Stomach (tissue), 9 donors: ENCODE data around the gene LIMS2. TPM values are rescaled to one million over a fixed set of nuclear protein-coding genes. Genes with fewer than 3 reads are reported as not detected.

Experiments used
- DNase-seq, 2 donors: peaks; one replicate each; pipeline versions ENCODE4 v3.0.0 to v3.0.0-alpha.2; 2013 to 2019
- H3K27ac ChIP-seq, 5 donors: fragments of 200-600 bp in 4 of 5; sonication (generic) in 4 of 5; one replicate each; pipeline ENCODE4 v1.5.1; 2013 to 2019; ENCODE audit warnings: mild to moderate bottlenecking in 1 of 5, moderate library complexity in 1 of 5
- H3K27me3 ChIP-seq, 3 donors: fragments of 200-600 bp; sonication (generic); one replicate each; pipeline ENCODE4 v1.5.1; 2017 to 2019; ENCODE audit warnings: mixed run types in 1 of 3
- H3K36me3 ChIP-seq, 4 donors: fragments of 200-600 bp; sonication (generic); 1 replicate in 3 of 4; 2 replicates in 1 of 4; pipeline ENCODE4 v1.5.1; 2016 to 2019
- H3K4me1 ChIP-seq, 4 donors: fragments of 200-600 bp; sonication (generic); one replicate each; pipeline ENCODE4 v1.5.1; 2016 to 2019
- H3K4me3 ChIP-seq, 4 donors: fragments of 200-600 bp; sonication (generic) in 3 of 4; one replicate each; pipeline ENCODE4 v1.5.1; 2016 to 2019; ENCODE audit warnings: mild to moderate bottlenecking in 1 of 4
- H3K9me3 ChIP-seq, 4 donors: fragments of 200-600 bp; sonication (generic); one replicate each; pipeline ENCODE4 v1.5.1; 2016 to 2019
- EP300 ChIP-seq: sonication (generic); formaldehyde crosslinking; IDR thresholded peaks from one replicate; pipeline ENCODE4 v1.6.1; 2017; ENCODE audit warnings: antibody characterized with exemption
- POLR2A ChIP-seq, 4 donors: fragments of 450-650 bp; IDR thresholded peaks; one replicate each; pipeline ENCODE4 v1.6.1; 2016; ENCODE audit warnings: antibody characterized with exemption in 4 of 4, control low read depth in 2 of 4, mild to moderate bottlenecking in 1 of 4, moderate library complexity in 1 of 4
- POLR2AphosphoS5 ChIP-seq, 3 donors: sonication (generic); formaldehyde crosslinking; IDR thresholded peaks; one replicate each; pipeline ENCODE4 v1.6.1; 2016; ENCODE audit warnings: antibody characterized with exemption in 3 of 3
- WGBS, 5 donors: extraction: QIAGEN DNeasy Blood & Tissue Kit in 3 of 5; methylation state at CpG; one replicate each; pipeline versions ENCODE4 v1.1.5 to v1.1.7; 2013 to 2018; 5-methylcytosine and 5-hydroxymethylcytosine counted together
- intact Hi-C: fragments of 100-400 bp; cut with DNase I; formaldehyde crosslinking; loops from one replicate; pipeline ENCODE4 v1.15.1; 2023; ENCODE audit warnings: low total_unique reads
- polyA plus RNA-seq, 3 donors: library from polyadenylated mRNA; stranded (reverse); fragments of 200-250 nt; gene quantifications; one replicate each; pipeline ENCODE4 v1.2.3, GENCODE V29; 2013
- total RNA-seq, 5 donors: library from RNA; depleted of rRNA; stranded (reverse); fragments of >200 nt; gene quantifications; one replicate each; pipeline versions ENCODE4 v1.1.0 to v1.2.3, GENCODE V29; 2014 to 2016
- TF ChIP-seq, protein P1 (sequence below), 7 experiments: fragments of 450-650 bp in 4 of 7; fragments of 200-600 bp in 3 of 7; sonication (generic) in 3 of 7; IDR thresholded peaks; one replicate each; pipeline ENCODE4 v1.5.1; 2016 to 2019; ENCODE audit warnings: antibody characterized with exemption in 7 of 7, control low read depth in 2 of 7, mild to moderate bottlenecking in 1 of 7
- donor health status: healthy with polysubstance abuse.
- donor health status: Bipolar disorder and iron deficiency.
- donor health status: healthy.

Gene LIMS2
- total and polyA plus RNA-seq, 8 donors: 30.3 to 94.1 (median 59.5) TPM

GRCh38 chr2:127626917-127627739 is 48.2 kb downstream of the LIMS2 start:
- intact Hi-C loops: no loop called here
- H3K9me3 ChIP-seq: no peaks in the 10 kb centered on the region
- H3K36me3 ChIP-seq: no peaks in the 10 kb centered on the region
- no peak overlapping the region for H3K4me3 ChIP-seq
- WGBS, 5 donors: 85 to 89% (median 85%) methylated on average over 13 to 28 of the region's 28 CpGs
- TF ChIP-seq EP300 (no peak), POLR2A (IDR thresholded peaks at IDR 0.05) (no peak), POLR2AphosphoS5 (IDR thresholded peaks at IDR 0.05) (no peak)
- TF ChIP-seq, protein P1, sequence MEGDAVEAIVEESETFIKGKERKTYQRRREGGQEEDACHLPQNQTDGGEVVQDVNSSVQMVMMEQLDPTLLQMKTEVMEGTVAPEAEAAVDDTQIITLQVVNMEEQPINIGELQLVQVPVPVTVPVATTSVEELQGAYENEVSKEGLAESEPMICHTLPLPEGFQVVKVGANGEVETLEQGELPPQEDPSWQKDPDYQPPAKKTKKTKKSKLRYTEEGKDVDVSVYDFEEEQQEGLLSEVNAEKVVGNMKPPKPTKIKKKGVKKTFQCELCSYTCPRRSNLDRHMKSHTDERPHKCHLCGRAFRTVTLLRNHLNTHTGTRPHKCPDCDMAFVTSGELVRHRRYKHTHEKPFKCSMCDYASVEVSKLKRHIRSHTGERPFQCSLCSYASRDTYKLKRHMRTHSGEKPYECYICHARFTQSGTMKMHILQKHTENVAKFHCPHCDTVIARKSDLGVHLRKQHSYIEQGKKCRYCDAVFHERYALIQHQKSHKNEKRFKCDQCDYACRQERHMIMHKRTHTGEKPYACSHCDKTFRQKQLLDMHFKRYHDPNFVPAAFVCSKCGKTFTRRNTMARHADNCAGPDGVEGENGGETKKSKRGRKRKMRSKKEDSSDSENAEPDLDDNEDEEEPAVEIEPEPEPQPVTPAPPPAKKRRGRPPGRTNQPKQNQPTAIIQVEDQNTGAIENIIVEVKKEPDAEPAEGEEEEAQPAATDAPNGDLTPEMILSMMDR (IDR thresholded peaks at IDR 0.05): no peak
- peaks cover 0 to 10% (median 4%) of the 10 kb centered on the region in 4 donors for H3K4me1 ChIP-seq
- no peak overlapping the region for H3K27ac ChIP-seq
- no peak for DNase-seq
- H3K27me3 ChIP-seq: peaks cover 0 to 50% (median 9%) of the 10 kb centered on the region in 3 donors

- H3K36me3 ChIP-seq: no peaks in the 10 kb centered on the region
- intact Hi-C loops: no loop called here
- H3K27me3 ChIP-seq: peaks cover 0 to 54% (median 9%) of the 10 kb centered on the region in 3 donors
- H3K27ac ChIP-seq: no peak overlapping the region
- DNase-seq: no peak
- 47 to 66% (median 55%) methylated on average over 12 of the region's 12 CpGs for WGBS, 5 donors
- no peaks in the 10 kb centered on the region for H3K9me3 ChIP-seq
- TF ChIP-seq POLR2A (IDR thresholded peaks at IDR 0.05) (no peak), POLR2AphosphoS5 (IDR thresholded peaks at IDR 0.05) (no peak), EP300 (no peak)
- TF ChIP-seq, protein P1 (IDR thresholded peaks at IDR 0.05): no peak
- peaks cover 0 to 10% (median 0%) of the 10 kb centered on the region in 4 donors for H3K4me1 ChIP-seq
- no peak overlapping the region for H3K4me3 ChIP-seq
Measured at GRCh38 chr2:127626175-127626574, 49.2 kb downstream of the LIMS2 start.

- WGBS, 5 donors: 68 to 83% (median 81%) methylated on average over 1 to 2 of the region's 2 CpGs
- peaks cover 0 to 5% (median 0%) of the 10 kb centered on the region in 4 donors for H3K4me1 ChIP-seq
- no peak overlapping the region for H3K4me3 ChIP-seq
- TF ChIP-seq POLR2AphosphoS5 (IDR thresholded peaks at IDR 0.05) (no peak), EP300 (no peak), POLR2A (IDR thresholded peaks at IDR 0.05) (no peak)
- TF ChIP-seq, protein P1 (IDR thresholded peaks at IDR 0.05): no peak
- H3K27me3 ChIP-seq: peaks cover 0 to 54% (median 9%) of the 10 kb centered on the region in 3 donors
- no peak for DNase-seq
- intact Hi-C loops: no loop called here
- no peaks in the 10 kb centered on the region for H3K9me3 ChIP-seq
- H3K27ac ChIP-seq: no peak overlapping the region
- no peaks in the 10 kb centered on the region for H3K36me3 ChIP-seq
Measured at GRCh38 chr2:127625572-127625951, 49.8 kb downstream of the LIMS2 start.

GRCh38 chr2:127624756-127625571 is 50.4 kb downstream of the LIMS2 start:
- intact Hi-C loops: no loop called here
- no peak for DNase-seq
- H3K4me1 ChIP-seq: no peaks in the 10 kb centered on the region
- peaks cover 0 to 59% (median 9%) of the 10 kb centered on the region in 3 donors for H3K27me3 ChIP-seq
- no peaks in the 10 kb centered on the region for H3K9me3 ChIP-seq
- H3K36me3 ChIP-seq: no peaks in the 10 kb centered on the region
- TF ChIP-seq, protein P1 (IDR thresholded peaks at IDR 0.05): no peak
- TF ChIP-seq EP300: no peak
- 73 to 85% (median 82%) methylated on average over 5 to 23 of the region's 23 CpGs for WGBS, 5 donors
- no peak overlapping the region for H3K27ac ChIP-seq
- no peak overlapping the region for H3K4me3 ChIP-seq
